Measurements from ENCODE around the gene CLCN6. TPM values are rescaled to one million over a fixed set of nuclear protein-coding genes. Genes with fewer than 3 reads are reported as not detected.
A peak's percentile ranks its signal among the peaks of the same experiment; 100 is the strongest.
"Not testable (repeated sequence)": the region's sequence is repeated elsewhere in the genome, so short reads cannot be mapped to it uniquely, and the experiment has no call there.

Gene CLCN6
- total RNA-seq, 1 donor from 2014 or later = 15.4 TPM

DNA sequence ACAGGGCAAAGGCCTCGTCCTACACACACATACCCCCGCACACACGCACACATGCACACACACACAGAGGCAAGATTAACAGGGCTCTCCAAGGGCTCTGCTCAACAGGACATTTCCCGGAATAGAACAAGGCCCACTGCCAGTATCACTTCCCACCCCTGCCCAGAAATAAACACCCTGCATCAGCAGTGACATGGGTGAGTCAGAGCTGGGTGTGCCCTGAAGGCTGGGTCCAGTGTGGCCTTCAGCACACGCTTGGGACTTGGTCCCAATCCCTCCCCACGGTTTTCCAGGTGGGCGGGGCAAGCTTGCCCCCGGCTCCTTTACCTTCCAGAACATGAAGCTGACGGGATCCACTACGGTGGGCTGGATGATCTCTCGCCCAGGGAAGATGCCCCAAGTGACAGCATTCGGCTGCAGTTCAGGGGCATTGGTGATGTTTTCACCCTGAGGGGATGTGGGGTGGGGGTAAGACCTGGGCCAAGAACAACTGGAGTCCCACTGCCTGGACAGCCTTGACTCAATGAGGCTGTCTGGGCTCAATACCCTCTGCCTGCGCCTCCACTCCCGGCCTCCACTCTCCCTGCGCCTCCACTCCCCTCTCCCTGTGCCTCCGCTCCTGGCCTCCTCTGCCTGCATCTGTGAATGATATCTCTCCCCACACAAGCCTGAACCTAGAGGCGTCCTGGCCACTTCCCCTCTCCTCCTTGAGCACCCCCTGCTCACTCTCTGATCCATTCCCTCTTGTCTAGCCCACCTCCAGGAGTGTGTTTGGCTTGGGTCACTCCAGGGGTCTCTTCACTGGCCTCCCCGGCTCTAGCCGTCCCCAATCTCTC is 14.9 kb upstream of the CLCN6 start:
- ATAC-seq (peak; percentile 77), DNase-seq (peak; percentile 92)
- intact Hi-C loops (cut with micrococcal nuclease) = no loop called here

DNA sequence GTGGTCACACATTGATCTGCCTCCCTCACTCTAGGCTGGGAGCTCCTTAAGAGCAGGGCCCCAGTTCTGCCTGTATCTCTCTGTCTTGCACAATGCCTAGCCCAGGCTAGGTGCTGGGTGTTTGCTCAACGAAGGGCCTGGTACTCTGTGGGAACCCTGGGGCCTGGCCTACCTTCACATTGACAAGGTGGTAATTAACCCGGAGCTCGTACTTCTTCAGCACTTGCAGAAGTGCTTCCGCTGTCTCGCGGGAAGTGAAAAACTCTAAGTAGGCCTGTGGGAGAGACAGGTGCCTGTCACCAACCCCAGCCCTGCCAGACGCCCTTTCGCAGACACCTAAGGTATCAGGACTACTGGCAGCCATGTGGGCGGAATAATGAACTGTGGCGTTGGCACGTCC is 13.9 kb upstream of the CLCN6 start:
- intact Hi-C loops (cut with micrococcal nuclease) = no loop called here
- peak; percentile 40 for ATAC-seq
- DNase-seq = peak; percentile 79

DNA sequence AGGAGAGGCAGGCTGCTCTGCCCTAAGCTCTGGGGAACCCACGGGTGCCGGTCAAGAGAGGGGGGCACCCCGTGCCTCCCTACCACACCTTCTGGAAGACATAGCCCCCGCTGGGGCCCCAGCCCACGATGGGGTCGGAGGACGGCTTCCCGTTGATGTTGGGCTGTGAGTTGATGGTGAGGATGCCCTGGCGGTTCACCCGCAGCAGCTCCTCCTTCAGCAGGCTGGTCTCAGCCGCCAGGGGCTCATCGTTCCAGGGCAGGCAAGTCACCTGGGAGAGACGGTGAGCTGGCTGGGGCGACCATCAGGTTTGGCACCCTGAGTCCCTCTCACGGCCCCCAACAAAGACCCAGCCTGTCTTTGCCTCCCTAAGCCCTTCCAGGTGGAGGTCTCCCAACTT is 12.2 kb upstream of the CLCN6 start:
- ATAC-seq (no peak), DNase-seq (no peak)
- intact Hi-C loops (cut with micrococcal nuclease) = no loop called here

DNA sequence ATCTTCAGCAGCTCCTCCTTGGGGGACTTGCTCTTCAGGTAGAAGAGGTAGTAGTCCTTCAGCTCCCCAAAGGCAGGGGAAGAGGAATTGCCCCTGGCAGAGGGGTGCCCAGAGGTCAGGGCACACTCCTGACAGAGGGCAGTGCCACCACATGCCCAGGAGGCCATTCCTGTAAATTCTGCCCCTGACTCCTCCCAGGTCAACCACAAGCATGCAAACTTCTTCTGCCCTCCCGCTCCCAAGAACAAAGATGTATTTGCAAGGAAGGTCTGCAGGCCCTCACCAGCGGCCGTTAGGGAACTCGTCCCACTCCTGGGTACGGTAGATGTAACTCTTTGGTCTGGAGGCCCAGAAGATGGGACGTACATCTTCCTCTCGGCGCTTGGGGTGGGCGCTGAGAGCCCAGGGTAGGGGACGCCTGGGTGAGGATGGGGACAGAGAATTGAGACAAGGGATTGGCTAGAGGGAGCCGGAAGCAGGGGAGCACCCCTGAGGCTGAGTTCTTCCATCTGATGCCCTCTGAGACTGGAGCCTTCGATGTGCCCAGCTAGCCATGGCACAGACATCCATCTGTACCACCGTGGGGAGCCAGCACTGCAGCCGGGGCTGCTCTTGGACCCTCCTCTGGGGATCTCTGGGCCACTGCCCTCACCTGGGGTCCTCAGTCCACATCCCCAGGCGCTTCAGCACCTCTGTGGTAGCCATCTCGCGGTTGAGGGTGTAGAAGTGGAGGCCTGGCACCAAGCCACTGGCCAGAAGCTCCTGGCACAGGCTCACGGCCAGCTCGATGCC is 11.3 kb upstream of the CLCN6 start:
- ATAC-seq = no peak
- peak; percentile 65 for DNase-seq
- intact Hi-C loops (cut with micrococcal nuclease) = no loop called here

DNA sequence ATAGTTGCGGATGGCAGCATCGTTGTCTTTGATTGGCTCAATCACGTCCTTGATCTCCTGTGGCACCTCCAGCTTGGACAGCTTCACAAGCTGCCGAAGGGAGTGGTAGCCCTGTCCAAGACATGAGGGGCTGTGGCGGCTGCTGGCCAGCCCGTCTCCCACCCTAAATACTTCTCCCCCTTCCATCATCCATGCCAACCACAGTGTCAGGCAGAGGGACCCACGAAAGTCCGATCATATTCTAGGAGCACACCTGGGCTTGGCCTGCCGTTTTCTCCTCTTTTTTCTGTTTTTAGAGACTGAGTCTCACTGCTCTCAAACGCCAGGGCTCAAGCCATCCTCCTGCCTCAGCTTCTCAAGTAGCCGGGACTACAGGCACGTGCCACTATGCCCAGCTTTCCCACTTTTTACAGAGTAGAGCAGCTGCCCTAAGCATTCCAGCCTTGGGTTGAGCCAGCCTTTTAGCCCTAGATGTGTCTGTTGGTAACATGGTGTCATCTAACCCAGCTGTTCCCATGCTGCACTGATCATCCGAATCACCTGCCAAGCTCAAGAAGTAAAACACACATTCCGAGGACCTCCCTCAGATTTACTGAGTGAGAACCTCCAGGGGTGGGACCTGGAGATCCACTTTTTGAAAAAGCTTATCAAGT is 10.6 kb upstream of the CLCN6 start:
- intact Hi-C loops (cut with micrococcal nuclease) = no loop called here
- ATAC-seq (no peak), DNase-seq (no peak)

DNA sequence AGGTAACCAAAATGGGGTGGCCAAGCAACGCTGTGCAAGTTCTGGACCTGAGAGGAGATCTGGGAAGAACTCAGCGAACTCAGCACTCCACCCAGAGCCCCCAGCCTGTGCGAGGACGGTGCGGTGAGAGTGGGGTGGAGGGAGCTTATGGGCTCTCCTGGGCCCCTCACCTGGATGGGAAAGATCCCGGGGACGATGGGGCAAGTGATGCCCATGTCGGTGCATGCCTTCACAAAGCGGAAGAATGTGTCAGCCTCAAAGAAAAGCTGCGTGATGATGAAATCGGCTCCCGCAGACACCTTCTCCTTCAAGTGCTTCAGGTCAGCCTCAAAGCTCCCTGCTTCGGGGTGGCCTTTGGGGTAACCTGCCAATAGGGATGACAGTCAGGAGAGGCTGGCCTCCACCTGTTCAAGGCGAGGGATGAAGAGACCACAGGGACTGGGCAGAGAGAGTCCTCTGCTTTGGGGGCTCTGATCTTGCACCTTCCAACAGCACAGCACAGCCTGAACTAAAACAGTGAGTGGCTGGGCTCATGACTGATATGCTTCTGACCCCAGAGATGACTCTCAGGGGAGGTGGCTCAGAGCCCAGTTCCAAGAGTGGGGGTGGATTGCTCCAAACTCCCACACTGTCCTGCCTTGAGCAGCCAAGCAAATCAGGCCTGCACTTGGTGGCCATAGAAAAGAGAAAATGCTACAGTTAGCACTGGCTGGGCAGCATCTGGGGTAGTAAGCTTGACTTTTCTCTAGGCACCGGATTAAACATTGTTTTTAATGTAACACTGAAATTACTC is 9.8 kb upstream of the CLCN6 start:
- intact Hi-C loops (cut with micrococcal nuclease) = no loop called here
- DNase-seq (peak; percentile 79), ATAC-seq (peak; percentile 64)

DNA sequence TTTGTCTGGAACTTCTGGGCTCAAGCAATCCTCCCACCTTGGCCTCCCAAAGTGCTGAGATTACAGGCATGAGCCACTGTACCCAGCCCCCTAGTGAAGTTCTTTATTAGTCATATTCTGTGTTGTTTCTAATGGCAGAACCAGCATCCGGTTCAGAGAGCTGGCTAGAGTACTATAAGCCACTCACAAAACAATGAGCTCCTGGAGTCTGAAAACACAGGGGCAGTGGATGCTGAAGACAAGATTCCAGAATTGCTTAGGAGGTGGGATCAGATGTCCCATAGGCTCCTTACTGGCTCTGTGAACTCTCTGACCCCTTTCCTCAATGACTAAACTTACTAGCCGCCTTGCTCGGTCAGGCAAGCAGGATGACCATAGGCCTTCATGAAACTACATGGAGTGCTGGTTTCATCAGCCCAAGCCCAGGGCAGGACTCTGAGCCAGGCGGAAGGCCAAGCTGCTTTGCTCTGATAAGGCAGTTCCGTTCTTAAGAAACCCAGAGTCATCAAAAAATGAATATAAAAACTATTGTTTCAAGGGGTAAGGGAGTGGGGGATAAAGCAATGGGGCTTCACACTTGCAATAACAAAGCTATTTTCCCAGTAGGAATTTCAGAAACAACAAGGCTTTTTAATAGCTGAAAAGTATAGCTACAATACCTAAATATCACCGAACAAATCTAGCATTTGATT is 8.3 kb upstream of the CLCN6 start:
- intact Hi-C loops (cut with micrococcal nuclease) = no loop called here
- peak; percentile 31 for ATAC-seq
- DNase-seq = peak; percentile 80

DNA sequence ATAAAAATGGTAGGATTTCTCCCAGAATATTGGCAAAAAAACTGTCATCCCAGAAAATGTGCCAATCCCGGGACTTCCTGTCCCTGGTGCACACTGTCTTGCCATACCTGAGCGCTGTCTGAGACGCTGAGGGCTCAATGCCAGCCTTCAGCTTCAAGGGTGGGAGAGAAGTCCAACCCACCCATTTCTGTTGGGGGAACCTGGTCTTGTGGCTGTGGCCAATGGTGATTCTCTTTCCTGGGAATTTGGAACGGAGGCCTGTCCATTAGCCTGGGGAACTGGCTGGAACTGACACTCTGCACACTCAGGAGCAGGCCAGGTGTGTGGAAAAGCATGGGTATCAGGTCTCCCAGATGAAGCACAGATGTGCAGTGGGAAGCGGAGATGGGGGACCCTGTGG is 6.9 kb upstream of the CLCN6 start:
- DNase-seq (no peak), ATAC-seq (no peak)
- intact Hi-C loops (cut with micrococcal nuclease) = no loop called here

DNA sequence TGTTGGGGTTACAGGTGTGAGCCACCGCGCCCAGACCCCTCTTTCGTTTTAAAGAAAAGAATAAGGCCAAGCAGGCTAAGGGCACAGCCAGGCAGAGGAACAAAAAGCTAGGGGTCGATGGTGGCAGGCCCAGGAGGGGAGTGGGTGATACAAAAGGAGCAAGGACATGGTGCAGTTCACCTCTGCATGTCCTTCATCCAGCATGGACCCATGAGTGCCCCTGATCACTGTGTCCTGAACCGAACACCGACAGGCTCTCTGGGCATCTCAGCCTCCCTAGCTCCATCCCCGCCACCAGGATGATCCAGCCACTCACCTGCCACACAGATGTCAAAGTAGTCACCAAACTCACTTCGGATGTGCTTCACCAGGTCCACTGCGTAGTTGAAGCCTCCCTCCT is 6.1 kb upstream of the CLCN6 start:
- DNase-seq = no peak
- no peak for ATAC-seq
- intact Hi-C loops (cut with micrococcal nuclease) = no loop called here

DNA sequence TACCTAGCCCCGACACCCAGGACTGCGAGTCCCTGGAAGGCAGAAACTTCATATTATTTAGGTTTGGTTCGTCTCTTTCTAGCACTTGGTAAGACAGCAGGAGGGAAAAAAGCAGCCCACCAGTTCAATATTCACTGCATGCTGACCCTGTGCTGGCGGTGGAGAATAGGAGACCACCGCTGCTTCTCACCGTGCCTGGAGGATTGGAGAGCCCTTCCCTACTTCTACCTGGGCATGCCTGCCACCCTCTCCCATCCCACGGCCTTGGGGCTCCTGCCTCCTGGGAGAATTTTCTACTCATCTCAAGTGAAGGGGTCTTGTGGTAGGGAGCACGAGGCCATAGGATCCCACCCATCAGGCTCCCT is 5.6 kb upstream of the CLCN6 start:
- intact Hi-C loops (cut with micrococcal nuclease) = no loop called here
- ATAC-seq (no peak), DNase-seq (no peak)

DNA sequence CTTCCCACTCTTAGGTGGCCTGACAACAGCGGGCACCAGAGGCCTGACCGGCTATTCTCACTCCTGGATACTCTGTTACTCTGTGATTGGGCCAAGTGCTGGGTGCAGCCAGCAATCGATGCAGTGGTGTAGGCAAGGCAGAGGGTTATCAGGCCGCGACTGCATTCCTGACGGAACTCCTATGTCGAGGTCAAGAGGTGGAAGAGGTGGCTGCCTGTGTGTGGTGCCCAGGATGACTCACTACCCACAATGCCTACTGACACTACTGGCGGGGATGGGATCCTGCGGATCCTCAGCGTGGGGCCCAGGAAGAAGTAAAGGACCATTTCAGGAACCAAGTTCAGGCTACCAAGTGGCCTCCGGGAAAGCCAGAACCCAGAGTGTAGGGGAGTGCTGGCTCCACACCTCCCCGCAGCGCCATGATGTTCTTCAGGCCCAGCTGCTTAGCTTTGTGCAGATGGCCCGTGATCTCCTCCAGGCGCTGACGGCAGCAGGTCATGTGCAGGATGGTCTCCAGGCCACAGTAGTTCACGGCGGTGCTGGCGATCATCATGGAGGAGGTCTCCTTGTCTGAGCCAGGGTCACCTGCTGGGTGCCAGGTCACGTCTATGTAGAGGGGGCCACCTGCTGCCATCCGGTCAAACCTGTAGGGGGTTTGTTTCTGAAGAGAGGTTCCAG is 5.1 kb upstream of the CLCN6 start:
- intact Hi-C loops (cut with micrococcal nuclease) = no loop called here
- ATAC-seq (no peak), DNase-seq (no peak)

DNA sequence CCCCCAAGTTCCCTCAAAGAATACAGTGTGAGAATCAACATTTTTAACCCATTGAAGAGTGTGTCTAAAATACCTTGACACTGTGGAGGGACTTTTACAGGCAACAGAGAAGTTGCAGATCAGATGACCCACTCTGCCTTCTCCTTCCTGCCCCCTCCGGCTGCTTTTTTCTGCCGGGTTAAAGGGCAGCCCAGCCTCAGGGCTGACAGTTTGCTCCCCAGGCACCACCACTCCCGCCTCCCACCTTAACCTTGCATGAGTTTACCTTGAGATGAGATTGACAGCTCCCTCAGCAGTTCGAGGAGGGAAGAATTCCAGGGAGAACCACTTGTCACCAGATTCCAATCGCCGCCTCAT is 3.4 kb upstream of the CLCN6 start:
- peak; percentile 42 for DNase-seq
- no peak for ATAC-seq
- intact Hi-C loops (cut with micrococcal nuclease) = no loop called here

DNA sequence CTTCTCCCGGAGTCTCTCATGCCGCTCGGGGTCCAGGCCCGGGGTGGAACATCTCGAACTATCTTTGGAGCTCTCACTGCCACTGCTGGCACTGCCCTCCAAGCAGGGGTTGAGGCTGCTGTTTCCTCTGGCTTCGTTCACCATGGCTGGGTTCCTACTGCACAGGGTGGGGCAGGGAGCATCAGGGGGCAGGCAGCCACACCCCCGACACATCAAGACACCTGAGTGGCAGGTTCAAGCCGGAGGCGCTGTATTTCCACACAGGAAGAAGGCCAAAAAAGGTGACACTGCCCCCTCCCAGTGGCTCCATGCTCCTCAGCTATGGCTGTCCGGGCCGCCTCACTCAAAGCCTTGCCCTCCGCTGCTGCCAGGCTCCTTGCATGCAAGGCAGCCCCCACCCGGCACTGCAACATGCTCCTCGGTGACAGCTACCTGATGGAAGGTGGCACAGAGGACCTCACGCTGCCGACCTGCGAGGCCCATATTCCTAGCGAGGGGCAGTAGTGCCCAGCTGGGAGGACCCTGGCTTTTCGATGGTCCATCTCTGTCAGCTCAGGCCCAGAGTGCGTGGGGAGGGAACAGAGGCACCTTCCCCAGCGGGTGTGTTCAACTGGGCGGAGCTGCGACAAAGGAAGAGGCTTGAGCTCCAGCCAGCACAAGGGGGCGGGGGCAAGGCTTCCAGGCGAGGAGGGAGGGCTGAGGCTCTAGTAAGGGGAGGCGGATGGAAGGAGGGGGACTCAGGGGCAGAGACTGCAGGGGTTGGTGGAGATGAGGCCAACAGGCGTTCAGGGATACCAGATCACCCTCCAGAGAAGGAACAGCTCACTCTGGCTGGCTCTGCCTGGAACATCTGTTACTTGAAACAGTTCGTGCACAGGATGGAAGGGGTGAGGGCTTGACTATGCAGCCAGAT is 2.8 kb upstream of the CLCN6 start:
- intact Hi-C loops (cut with micrococcal nuclease) = no loop called here

DNA sequence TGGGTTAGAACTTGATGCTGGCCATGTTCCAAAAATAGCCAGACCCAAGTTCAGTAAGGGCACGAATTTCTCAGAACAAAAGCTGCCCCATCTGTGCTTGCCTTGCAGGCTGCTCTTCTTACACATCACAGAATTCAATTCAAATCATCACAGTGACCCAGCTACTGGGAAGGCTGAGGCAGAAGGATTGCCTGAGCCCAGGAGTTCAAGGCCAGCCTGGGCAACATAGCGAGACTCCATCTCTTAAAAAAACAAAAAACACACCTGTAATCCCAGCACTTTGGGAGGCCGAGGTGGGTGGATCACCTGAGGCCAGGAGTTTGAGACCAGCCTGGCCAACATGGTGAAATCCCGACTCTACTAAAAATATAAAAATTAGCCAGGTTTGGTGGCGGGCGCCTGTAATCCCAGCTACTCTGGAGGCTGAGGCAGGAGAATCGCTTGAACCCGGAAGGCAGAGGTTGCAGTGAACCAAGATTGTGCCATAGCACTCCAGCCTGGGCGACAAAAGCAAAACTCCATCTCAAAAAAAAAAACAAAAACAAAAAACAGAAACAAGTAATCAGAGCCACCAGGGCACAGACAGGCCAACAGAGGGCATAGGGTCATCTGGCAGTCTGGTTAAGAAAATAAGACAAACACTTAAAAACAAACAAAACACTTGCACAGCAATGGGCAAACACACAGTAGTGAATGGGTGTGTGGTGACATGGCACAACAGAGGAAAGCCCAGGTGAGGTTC is 1.9 kb upstream of the CLCN6 start:
- intact Hi-C loops (cut with micrococcal nuclease); DNase-seq: not testable (repeated sequence)

More for the DNA sequence above, 2.8 kb upstream of the CLCN6 start:
- ATAC-seq = peak; percentile 65
- DNase-seq = peak; percentile 95

DNA sequence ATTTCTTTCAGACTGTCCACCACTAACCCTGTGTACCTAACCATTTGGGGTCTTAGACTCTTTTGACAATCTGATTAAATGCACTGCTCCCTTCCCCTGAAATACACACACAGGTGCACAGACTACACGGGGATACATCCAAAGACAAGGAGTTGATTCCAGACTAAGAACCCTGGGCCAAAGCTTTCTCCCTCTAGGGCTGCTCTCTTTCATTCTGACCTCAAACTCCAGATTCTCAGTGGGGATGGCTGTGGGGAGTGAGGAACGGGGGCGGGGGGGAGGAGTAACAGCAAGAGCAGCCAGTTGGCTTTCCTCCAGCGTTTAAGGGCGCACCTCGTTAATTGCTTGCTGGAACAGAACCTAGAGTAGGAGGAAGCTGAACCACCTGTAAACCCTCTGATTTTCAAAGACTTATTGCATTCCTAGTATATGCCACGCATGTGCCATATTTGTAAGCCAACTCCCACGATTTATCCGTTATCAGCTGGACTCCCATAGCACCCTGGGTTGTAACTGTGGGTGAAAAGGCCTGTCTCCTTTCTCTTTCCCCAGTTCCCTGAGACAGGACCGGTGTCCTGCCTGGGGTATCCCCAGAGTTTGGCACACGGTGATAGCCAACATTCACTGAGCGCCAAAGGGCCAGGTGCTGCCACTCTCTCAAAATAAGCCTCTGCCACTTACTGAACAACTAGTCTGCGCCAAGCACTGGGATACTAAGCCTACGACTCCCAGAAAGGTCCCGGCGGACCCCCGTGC is 1.1 kb upstream of the CLCN6 start:
- DNase-seq = peak; percentile 63
- intact Hi-C loops (cut with micrococcal nuclease) = no loop called here
- peak; percentile 10 for ATAC-seq

More for the DNA sequence above, 1.9 kb upstream of the CLCN6 start:
- not testable (repeated sequence) for ATAC-seq
